ENCODE results near the gene OAS1.

The OAS1 gene

DNA sequence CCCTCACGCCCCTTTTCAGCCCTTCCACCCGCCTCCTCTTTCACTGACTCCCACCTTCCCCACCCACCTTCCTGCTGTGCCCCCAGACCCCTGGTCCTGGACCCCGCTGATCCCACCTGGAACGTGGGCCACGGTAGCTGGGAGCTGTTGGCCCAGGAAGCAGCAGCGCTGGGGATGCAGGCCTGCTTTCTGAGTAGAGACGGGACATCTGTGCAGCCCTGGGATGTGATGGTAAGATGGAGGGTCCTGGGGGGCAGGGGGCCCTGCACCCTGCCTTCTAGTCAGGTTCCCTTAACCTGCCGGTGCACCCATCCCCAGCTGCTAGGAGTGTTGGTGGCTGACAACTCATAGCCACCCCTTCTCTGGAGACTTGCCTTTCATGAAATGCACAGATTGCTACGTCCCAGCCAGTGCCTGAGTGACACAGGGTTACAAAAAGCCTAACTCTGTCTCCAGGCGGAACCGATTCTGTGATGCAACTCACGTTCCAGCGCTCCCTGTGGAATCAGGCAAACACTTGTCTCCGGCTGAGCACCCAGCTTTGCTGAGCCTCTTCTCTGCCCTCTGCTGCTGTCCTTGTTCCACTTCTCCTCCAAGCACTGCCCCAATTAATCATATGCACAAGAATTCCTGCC lies 56.6 kb downstream of the OAS1 start:
- Histone ChIP-seq H3K9ac (ENCODE audit: low read length) (no peak overlapping the region), H3K9me3 (ENCODE audit: control insufficient read depth, low read length) (no peaks in the 10 kb centered on the region), H3K4me3 (ENCODE audit: low read length) (no peak overlapping the region), H3K36me3 (ENCODE audit: control insufficient read depth, insufficient read depth, low read length) (no peaks in the 10 kb centered on the region), H3K4me1 (ENCODE audit: control insufficient read depth, insufficient read depth, low read length) (no peaks in the 10 kb centered on the region), H3K27me3 (ENCODE audit: control insufficient read depth, insufficient read depth, low read length) (no peaks in the 10 kb centered on the region)

DNA sequence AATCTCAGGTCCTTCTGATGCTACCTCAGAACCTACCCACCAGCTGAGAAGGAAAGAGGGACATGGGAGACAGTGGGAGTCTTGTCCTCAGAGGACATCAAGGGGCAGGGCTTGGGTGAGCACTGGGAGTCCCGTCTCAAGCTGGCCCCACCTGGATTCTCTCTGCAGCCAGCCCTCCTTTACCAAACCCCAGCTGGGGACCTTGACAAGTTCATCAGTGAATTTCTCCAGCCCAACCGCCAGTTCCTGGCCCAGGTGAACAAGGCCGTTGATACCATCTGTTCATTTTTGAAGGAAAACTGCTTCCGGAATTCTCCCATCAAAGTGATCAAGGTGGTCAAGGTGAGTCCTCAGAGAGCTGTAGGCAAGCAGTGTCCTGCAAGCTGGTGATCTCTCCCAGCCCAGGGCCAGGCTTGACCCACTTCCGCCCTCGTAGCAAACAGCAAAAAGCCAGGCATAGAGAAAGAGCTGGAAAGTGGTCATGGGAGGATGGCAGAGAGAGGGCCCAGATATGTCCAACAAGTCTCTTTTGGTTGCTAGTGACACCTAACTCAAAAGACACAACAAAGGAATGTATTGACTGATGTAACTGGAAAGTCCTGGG lies 57.4 kb downstream of the OAS1 start:
- peaks cover under 1% of the 10 kb centered on the region for H3K36me3 ChIP-seq (ENCODE audit: control insufficient read depth, insufficient read depth, low read length)

DNA sequence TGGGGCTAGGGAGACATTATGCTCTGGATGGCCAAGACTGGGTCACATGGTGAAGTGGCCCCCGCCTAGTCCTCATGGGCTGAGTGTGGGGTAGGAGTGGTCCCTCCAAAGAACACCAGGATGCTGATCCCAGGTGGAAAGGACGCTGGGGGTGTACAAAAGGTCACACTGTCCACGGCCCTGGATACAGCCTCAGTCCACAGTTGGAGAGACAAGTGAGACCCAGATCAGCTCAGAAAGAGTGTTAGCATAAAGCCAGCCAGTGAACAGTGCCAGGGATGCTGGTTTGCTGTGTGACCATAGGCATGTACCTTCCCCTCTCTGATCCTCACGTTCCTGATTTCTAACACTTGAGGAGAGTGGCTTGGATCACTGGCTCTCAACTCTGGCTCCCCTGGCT lies 58.2 kb downstream of the OAS1 start:
- Histone ChIP-seq H3K27me3 (ENCODE audit: control insufficient read depth, insufficient read depth, low read length) (no peaks in the 10 kb centered on the region), H3K4me1 (ENCODE audit: control insufficient read depth, insufficient read depth, low read length) (no peaks in the 10 kb centered on the region), H3K9ac (ENCODE audit: low read length) (no peak overlapping the region), H3K9me3 (ENCODE audit: control insufficient read depth, low read length) (no peaks in the 10 kb centered on the region), H3K4me3 (ENCODE audit: low read length) (no peak overlapping the region), H3K36me3 (ENCODE audit: control insufficient read depth, insufficient read depth, low read length) (peaks cover 8% of the 10 kb centered on the region)

More for the DNA sequence above, 57.4 kb downstream of the OAS1 start:
- no peak overlapping the region for H3K9ac ChIP-seq (ENCODE audit: low read length)
- no peak overlapping the region for H3K4me3 ChIP-seq (ENCODE audit: low read length)
- H3K9me3 ChIP-seq (ENCODE audit: control insufficient read depth, low read length) = no peaks in the 10 kb centered on the region
- no peaks in the 10 kb centered on the region for H3K4me1 ChIP-seq (ENCODE audit: control insufficient read depth, insufficient read depth, low read length)
- H3K27me3 ChIP-seq (ENCODE audit: control insufficient read depth, insufficient read depth, low read length) = no peaks in the 10 kb centered on the region

DNA sequence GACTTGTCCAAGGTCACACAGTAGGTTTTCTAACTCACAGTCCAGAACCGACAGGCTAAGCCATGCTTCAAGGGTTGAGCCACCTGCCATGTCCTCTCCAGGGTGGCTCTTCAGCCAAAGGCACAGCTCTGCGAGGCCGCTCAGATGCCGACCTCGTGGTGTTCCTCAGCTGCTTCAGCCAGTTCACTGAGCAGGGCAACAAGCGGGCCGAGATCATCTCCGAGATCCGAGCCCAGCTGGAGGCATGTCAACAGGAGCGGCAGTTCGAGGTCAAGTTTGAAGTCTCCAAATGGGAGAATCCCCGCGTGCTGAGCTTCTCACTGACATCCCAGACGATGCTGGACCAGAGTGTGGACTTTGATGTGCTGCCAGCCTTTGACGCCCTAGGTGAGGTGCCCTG lies 58.9 kb downstream of the OAS1 start:
- H3K36me3 ChIP-seq (ENCODE audit: control insufficient read depth, insufficient read depth, low read length) = peaks cover 11% of the 10 kb centered on the region

DNA sequence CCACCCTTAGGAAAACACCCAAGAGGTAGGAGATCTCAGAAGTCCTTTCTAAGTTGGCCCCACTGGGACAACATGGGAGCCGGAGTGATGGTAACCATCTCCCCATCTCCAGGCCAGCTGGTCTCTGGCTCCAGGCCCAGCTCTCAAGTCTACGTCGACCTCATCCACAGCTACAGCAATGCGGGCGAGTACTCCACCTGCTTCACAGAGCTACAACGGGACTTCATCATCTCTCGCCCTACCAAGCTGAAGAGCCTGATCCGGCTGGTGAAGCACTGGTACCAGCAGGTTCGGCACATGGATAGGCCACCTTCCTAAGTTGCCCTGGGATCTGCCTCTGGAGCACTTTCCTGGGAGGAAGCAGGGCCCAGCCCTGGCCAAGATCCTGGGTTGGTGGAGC lies 60.5 kb downstream of the OAS1 start:
- Histone ChIP-seq H3K9me3 (ENCODE audit: control insufficient read depth, low read length) (no peaks in the 10 kb centered on the region), H3K9ac (ENCODE audit: low read length) (no peak overlapping the region), H3K36me3 (ENCODE audit: control insufficient read depth, insufficient read depth, low read length) (peaks cover 11% of the 10 kb centered on the region), H3K4me1 (ENCODE audit: control insufficient read depth, insufficient read depth, low read length) (no peaks in the 10 kb centered on the region), H3K27me3 (ENCODE audit: control insufficient read depth, insufficient read depth, low read length) (no peaks in the 10 kb centered on the region), H3K4me3 (ENCODE audit: low read length) (no peak overlapping the region)

More for the DNA sequence above, 58.9 kb downstream of the OAS1 start:
- H3K4me3 ChIP-seq (ENCODE audit: low read length) = no peak overlapping the region
- no peak overlapping the region for H3K9ac ChIP-seq (ENCODE audit: low read length)
- H3K9me3 ChIP-seq (ENCODE audit: control insufficient read depth, low read length) = no peaks in the 10 kb centered on the region
- H3K27me3 ChIP-seq (ENCODE audit: control insufficient read depth, insufficient read depth, low read length) = no peaks in the 10 kb centered on the region
- H3K4me1 ChIP-seq (ENCODE audit: control insufficient read depth, insufficient read depth, low read length) = no peaks in the 10 kb centered on the region

DNA sequence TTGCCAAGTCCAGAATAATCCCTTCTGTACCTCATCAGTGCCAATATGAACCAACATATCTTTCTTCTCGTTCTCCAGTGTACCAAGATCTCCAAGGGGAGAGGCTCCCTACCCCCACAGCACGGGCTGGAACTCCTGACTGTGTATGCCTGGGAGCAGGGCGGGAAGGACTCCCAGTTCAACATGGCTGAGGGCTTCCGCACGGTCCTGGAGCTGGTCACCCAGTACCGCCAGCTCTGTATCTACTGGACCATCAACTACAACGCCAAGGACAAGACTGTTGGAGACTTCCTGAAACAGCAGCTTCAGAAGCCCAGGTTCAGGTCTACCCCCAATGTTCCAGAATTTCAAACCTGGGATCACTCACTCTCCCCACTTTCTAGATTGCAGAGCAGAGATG lies 61.1 kb downstream of the OAS1 start:
- no peaks in the 10 kb centered on the region for H3K4me1 ChIP-seq (ENCODE audit: control insufficient read depth, insufficient read depth, low read length)
- no peaks in the 10 kb centered on the region for H3K27me3 ChIP-seq (ENCODE audit: control insufficient read depth, insufficient read depth, low read length)
- H3K4me3 ChIP-seq (ENCODE audit: low read length) = no peak overlapping the region
- no peak overlapping the region for H3K9ac ChIP-seq (ENCODE audit: low read length)
- no peaks in the 10 kb centered on the region for H3K9me3 ChIP-seq (ENCODE audit: control insufficient read depth, low read length)
- H3K36me3 ChIP-seq (ENCODE audit: control insufficient read depth, insufficient read depth, low read length) = peaks cover 11% of the 10 kb centered on the region
